ENCODE results near the gene NOP9. TPM values are rescaled to one million over a fixed set of nuclear protein-coding genes. Genes with fewer than 3 reads are reported as not detected.

The NOP9 gene
- total RNA-seq, 4 donors from 2014 or later, result 14.5 to 30.0 (median 22.4) TPM

DNA sequence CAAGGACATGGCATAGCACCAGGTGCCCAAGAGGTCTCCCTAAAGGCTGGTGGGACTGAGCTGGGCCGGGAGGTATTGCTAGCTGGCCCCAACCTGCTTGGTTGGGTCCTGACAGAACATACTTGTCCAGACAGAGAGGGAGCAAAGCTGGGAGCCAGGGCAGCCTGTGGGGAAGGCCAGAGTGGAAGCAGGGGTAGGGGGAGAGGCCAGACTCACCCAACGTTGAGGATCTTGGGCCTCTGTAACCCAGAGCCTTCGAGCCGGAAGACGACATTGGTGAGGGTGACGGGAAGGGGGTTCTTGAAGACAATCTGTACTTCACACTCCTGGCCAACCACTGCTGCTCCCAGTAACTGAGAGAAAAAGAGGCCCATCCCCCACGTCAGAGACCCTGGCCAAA, 45.7 kb upstream of the NOP9 start:
- Histone ChIP-seq H3K9me3 (no peaks in the 10 kb centered on the region), H3K36me3 (peaks cover 0 to 9% (median 0%) of the 10 kb centered on the region in 3 donors), H3K4me1 (no peaks in the 10 kb centered on the region), H3K4me3 (no peak overlapping the region), H3K27ac (no peak overlapping the region), H3K27me3 (no peaks in the 10 kb centered on the region)
- DNase-seq, result no peak
- no peak for TF ChIP-seq POLR2A (IDR thresholded peaks at IDR 0.05)
- TF ChIP-seq, protein P1, sequence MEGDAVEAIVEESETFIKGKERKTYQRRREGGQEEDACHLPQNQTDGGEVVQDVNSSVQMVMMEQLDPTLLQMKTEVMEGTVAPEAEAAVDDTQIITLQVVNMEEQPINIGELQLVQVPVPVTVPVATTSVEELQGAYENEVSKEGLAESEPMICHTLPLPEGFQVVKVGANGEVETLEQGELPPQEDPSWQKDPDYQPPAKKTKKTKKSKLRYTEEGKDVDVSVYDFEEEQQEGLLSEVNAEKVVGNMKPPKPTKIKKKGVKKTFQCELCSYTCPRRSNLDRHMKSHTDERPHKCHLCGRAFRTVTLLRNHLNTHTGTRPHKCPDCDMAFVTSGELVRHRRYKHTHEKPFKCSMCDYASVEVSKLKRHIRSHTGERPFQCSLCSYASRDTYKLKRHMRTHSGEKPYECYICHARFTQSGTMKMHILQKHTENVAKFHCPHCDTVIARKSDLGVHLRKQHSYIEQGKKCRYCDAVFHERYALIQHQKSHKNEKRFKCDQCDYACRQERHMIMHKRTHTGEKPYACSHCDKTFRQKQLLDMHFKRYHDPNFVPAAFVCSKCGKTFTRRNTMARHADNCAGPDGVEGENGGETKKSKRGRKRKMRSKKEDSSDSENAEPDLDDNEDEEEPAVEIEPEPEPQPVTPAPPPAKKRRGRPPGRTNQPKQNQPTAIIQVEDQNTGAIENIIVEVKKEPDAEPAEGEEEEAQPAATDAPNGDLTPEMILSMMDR (IDR thresholded peaks at IDR 0.05), result no peak

DNA sequence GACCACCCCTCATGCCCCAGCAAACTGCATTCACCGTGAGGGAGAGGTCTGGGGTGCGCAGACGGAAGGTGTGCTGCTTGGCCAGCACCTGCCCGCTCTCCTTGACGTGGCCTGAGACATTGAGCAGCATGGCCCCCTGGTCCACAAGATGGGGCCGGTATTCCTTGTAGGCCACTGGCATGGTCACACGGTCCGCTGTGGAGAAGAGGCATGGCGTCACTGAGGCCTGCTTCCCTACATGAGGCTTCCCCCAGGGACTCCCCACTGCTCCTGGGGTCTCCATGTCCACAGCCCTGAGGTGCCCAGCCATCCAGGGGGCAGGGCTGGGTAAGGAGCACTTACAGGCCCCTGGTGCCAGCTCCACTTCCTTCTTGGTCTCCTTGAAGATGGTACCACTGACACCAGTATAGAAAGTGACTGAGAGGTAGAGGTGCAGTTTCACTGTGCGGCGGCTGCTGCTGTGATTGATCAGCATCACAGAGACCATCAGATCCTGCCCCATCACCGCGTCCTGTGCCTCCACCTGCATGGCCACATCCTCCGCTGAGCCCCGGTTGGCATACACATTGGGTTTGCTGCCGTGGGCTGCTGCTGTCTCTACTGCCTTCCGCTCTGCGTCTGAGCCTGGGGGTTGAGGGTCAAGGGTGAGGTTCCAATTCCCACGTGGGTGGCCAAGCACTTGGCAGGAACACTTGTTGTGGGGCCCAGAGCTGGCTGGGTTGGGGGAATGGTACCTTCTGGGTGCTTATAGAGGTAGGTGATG, 44.8 kb upstream of the NOP9 start:
- DNase-seq, result peak in 1 of 3 donors; percentile 40
- H3K27ac ChIP-seq, result no peak overlapping the region
- TF ChIP-seq, protein P1 (IDR thresholded peaks at IDR 0.05), result no peak
- no peak for TF ChIP-seq POLR2A (IDR thresholded peaks at IDR 0.05)
- no peak overlapping the region for H3K4me3 ChIP-seq
- H3K9me3 ChIP-seq, result no peaks in the 10 kb centered on the region
- H3K27me3 ChIP-seq, result no peaks in the 10 kb centered on the region
- peaks cover 0 to 10% (median 0%) of the 10 kb centered on the region in 3 donors for H3K36me3 ChIP-seq
- no peaks in the 10 kb centered on the region for H3K4me1 ChIP-seq

DNA sequence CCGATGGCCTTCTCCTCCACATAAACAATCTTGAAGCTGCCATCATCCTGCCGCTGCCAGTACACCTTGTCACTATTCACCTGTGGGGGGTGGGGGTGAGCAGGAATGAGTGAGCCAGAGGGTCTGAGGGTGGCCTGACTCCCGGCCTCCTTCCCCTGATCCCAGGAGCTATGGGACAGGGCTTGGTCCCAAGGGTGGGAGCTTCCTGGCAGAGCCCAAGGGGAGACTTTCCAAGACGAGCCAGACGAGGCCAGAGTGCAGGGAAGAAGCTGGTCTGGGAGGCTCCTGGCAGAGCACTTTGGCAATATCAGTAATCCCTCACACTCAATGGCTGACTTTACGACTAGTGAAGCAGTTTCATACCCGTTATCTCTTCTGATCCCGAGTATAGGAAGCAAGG, 44.2 kb upstream of the NOP9 start:
- Histone ChIP-seq H3K9me3 (no peaks in the 10 kb centered on the region), H3K36me3 (peaks cover 0 to 10% (median 0%) of the 10 kb centered on the region in 3 donors), H3K27ac (no peak overlapping the region), H3K4me3 (no peak overlapping the region), H3K27me3 (no peaks in the 10 kb centered on the region), H3K4me1 (no peaks in the 10 kb centered on the region)
- TF ChIP-seq, protein P1 (IDR thresholded peaks at IDR 0.05), result no peak
- TF ChIP-seq POLR2A (IDR thresholded peaks at IDR 0.05), result no peak
- DNase-seq, result no peak

DNA sequence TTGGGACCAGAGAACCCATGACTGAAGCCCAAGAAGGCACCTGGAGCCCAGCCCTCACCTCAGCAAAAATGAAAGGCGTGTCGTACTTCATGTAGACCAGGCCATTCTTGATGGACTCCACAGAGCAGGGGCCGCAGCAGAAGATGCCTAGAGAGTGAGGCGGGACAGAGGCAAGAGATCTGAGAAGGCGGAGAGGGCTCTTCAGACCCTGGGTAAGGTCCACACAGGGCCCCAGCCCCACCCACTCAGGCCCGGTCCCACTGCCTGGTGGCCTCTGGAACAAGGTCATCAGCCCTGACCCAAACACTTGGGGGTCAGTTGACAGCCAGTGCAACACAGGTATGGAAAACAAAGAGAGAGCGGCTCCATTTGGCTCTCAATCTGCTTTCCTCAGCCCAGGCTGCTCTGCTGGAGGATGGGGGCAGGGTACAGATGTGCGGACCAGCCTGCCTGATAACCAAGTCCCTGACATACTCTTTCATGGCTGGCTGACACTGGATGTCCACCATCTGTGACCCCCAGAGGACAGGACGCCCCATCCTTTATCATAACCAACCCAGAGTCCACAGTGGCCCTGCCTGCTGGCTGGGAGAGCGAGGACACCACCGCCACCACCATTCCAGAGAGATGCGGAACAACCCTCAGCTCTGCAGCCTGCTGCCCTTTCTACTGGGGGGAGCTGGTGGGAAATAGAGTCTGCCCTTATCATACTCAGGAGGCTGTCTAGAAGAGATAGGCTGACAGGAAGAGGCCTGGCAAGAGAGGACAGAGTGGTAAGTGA, 43.5 kb upstream of the NOP9 start:
- DNase-seq, result peak in 1 of 3 donors; percentile 39
- TF ChIP-seq, protein P1 (IDR thresholded peaks at IDR 0.05), result no peak
- TF ChIP-seq POLR2A (IDR thresholded peaks at IDR 0.05), result no peak

DNA sequence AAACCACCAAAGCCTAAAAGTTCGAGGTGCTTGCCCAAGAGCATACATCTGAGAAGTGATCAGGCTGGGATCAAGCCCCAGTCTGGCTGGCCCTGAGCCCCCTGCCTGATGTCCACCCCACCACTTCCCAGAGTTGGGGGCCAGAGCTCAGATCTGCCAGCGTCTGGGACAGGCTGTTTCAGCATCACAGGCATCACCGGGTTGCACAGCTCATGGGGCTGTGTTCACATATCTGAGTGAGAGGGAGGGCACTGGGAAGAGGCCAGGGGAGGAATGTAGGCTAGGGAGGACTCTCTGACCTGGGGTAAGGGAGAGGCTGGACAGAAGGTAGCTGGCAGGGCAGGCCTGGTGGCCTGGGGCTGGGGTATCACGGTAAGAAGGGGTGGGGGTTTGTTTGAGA, 42.7 kb upstream of the NOP9 start:
- TF ChIP-seq, protein P1 (IDR thresholded peaks at IDR 0.05), result no peak
- TF ChIP-seq POLR2A (IDR thresholded peaks at IDR 0.05), result no peak
- no peaks in the 10 kb centered on the region for H3K9me3 ChIP-seq

More for the DNA sequence above, 43.5 kb upstream of the NOP9 start:
- no peaks in the 10 kb centered on the region for H3K27me3 ChIP-seq
- peaks cover 0 to 10% (median 0%) of the 10 kb centered on the region in 3 donors for H3K36me3 ChIP-seq
- H3K4me3 ChIP-seq, result no peak overlapping the region
- no peak overlapping the region for H3K27ac ChIP-seq
- H3K4me1 ChIP-seq, result no peaks in the 10 kb centered on the region
- no peaks in the 10 kb centered on the region for H3K9me3 ChIP-seq

More for the DNA sequence above, 42.7 kb upstream of the NOP9 start:
- no peaks in the 10 kb centered on the region for H3K27me3 ChIP-seq
- H3K4me1 ChIP-seq, result no peaks in the 10 kb centered on the region
- H3K36me3 ChIP-seq, result peaks cover 0 to 10% (median 0%) of the 10 kb centered on the region in 3 donors
- no peak overlapping the region for H3K27ac ChIP-seq
- DNase-seq, result peak in 1 of 3 donors; percentile 26
- no peak overlapping the region for H3K4me3 ChIP-seq
